Activated CD4-positive, alpha-beta T cell treated with anti-CD3 and anti-CD28 coated beads for 36 hours (primary cell): ENCODE data around the gene DMRTA2. TPM values are rescaled to one million over a fixed set of nuclear protein-coding genes. Genes with fewer than 3 reads are reported as not detected.

ENCODE experiments used
- ATAC-seq: fragments of 200-7000 bp; cut with Tn5 transposase; one replicate; pipeline ENCODE4 v1.10.0; 2021; ENCODE audit warnings: mild to moderate bottlenecking, moderate library complexity
- CTCF ChIA-PET: fragments of 350-600 bp; sonication (Branson Sonifier 250); formaldehyde crosslinking; loops from one replicate; lab custom pipeline; 2021; ENCODE audit warnings: antibody characterized with exemption; lab: Charles Lee
- POLR2A ChIA-PET: fragments of 350-600 bp; sonication (Branson Sonifier 250); formaldehyde crosslinking; loops from one replicate; lab custom pipeline; 2021; ENCODE audit warnings: antibody characterized with exemption, inconsistent platforms; lab: Charles Lee
- DNase-seq: peaks from one replicate; pipeline ENCODE4 v3.0.0-alpha.2; 2020
- H3K27ac Mint-ChIP-seq: one replicate; pipeline ENCODE4 v1.8.0; 2021; ENCODE audit warnings: mixed read lengths
- H3K27me3 Mint-ChIP-seq: one replicate; pipeline ENCODE4 v1.8.0; 2021; ENCODE audit warnings: mixed read lengths
- H3K36me3 Mint-ChIP-seq: one replicate; pipeline ENCODE4 v1.8.0; 2021; ENCODE audit warnings: low read depth, mixed read lengths
- H3K4me1 Mint-ChIP-seq: one replicate; pipeline ENCODE4 v1.8.0; 2021; ENCODE audit warnings: mixed read lengths
- H3K4me3 Mint-ChIP-seq: one replicate; pipeline ENCODE4 v1.8.0; 2021; ENCODE audit warnings: mild to moderate bottlenecking, moderate library complexity, mixed read lengths
- H3K9me3 Mint-ChIP-seq: one replicate; pipeline ENCODE4 v1.8.0; 2021; ENCODE audit warnings: low read depth, mixed read lengths
- intact Hi-C, 2 experiments: fragments of 100-400 bp; cut with DNase I in 1 of 2; cut with micrococcal nuclease in 1 of 2; formaldehyde crosslinking; loops; one replicate each; pipeline versions ENCODE4 v1.14.2 to v1.15.1; 2022 to 2024; cut with DNase I, micrococcal nuclease
- total RNA-seq, 2 experiments: library from RNA; stranded (reverse); gene quantifications; one replicate each; pipeline ENCODE4 v1.2.3, GENCODE V29; 2021

Gene DMRTA2
- total RNA-seq, 2 experiments from 2014 or later, result not detected

GRCh38 chr1:50436489-50436888 is 13.2 kb upstream of the DMRTA2 start:
- no peaks in the 10 kb centered on the region for H3K9me3 Mint-ChIP-seq
- ChIA-PET POLR2A (no interaction called here), CTCF (no interaction called here)
- ATAC-seq, result no peak
- DNase-seq, result no peak
- H3K4me3 Mint-ChIP-seq, result no peak overlapping the region
- H3K27me3 Mint-ChIP-seq, result peaks cover 2% of the 10 kb centered on the region
- peaks cover 10% of the 10 kb centered on the region for H3K36me3 Mint-ChIP-seq
- no peaks in the 10 kb centered on the region for H3K4me1 Mint-ChIP-seq
- intact Hi-C loops, result no loop called here
- H3K27ac Mint-ChIP-seq, result no peak overlapping the region

GRCh38 chr1:50430010-50430405 is 6.8 kb upstream of the DMRTA2 start:
- DNase-seq, result no peak
- ChIA-PET POLR2A (no interaction called here), CTCF (interaction anchor here (0.6 to 1.2 kb wide), 2 partner anchors 18 to 885 kb away, joined by 3 to 4 read pairs; no protein-coding TSS in a partner anchor)
- Mint-ChIP-seq H3K9me3 (no peaks in the 10 kb centered on the region), H3K4me3 (no peak overlapping the region), H3K27ac (no peak overlapping the region), H3K27me3 (peaks cover 56% of the 10 kb centered on the region), H3K36me3 (no peaks in the 10 kb centered on the region), H3K4me1 (peaks cover 21% of the 10 kb centered on the region)
- no peak for ATAC-seq
- intact Hi-C loops, result no loop called here

GRCh38 chr1:50427818-50428779 is 4.9 kb upstream of the DMRTA2 start:
- Mint-ChIP-seq H3K36me3 (no peaks in the 10 kb centered on the region), H3K4me1 (peaks cover 35% of the 10 kb centered on the region), H3K4me3 (no peak overlapping the region), H3K27ac (no peak overlapping the region), H3K27me3 (peaks cover 69% of the 10 kb centered on the region), H3K9me3 (no peaks in the 10 kb centered on the region)
- intact Hi-C loops, result loop anchor here in 1 of 2 experiments (1.0 to 5.0 kb wide), 2 partner anchors 11 to 539 kb away; no protein-coding TSS in a partner anchor
- ATAC-seq, result no peak
- ChIA-PET CTCF (no interaction called here), POLR2A (no interaction called here)
- DNase-seq, result peak; percentile 19

- ATAC-seq (no peak), DNase-seq (peak; percentile 10)
- ChIA-PET CTCF (no interaction called here), POLR2A (no interaction called here)
- peaks cover 42% of the 10 kb centered on the region for H3K4me1 Mint-ChIP-seq
- no peaks in the 10 kb centered on the region for H3K9me3 Mint-ChIP-seq
- peaks cover 78% of the 10 kb centered on the region for H3K27me3 Mint-ChIP-seq
- intact Hi-C loops, result loop anchor here in 1 of 2 experiments (1.0 to 5.0 kb wide), 2 partner anchors 10 to 540 kb away; no protein-coding TSS in a partner anchor
- no peak overlapping the region for H3K27ac Mint-ChIP-seq
- H3K4me3 Mint-ChIP-seq, result peak overlapping the region; percentile 9
- no peaks in the 10 kb centered on the region for H3K36me3 Mint-ChIP-seq
Measured at GRCh38 chr1:50427086-50427817, 4.0 kb upstream of the DMRTA2 start.

GRCh38 chr1:50426702-50427085 is 3.5 kb upstream of the DMRTA2 start:
- Mint-ChIP-seq H3K27ac (no peak overlapping the region), H3K36me3 (no peaks in the 10 kb centered on the region), H3K4me1 (peaks cover 47% of the 10 kb centered on the region), H3K4me3 (no peak overlapping the region), H3K27me3 (peaks cover 83% of the 10 kb centered on the region), H3K9me3 (no peaks in the 10 kb centered on the region)
- no peak for ATAC-seq
- peak; percentile 19 for DNase-seq
- intact Hi-C loops, result loop anchor here in 1 of 2 experiments (1.0 to 5.0 kb wide), 2 partner anchors 9 to 541 kb away; no protein-coding TSS in a partner anchor
- ChIA-PET POLR2A (no interaction called here), CTCF (no interaction called here)

GRCh38 chr1:50426108-50426700 is 3.0 kb upstream of the DMRTA2 start:
- Mint-ChIP-seq H3K36me3 (no peaks in the 10 kb centered on the region), H3K4me1 (peaks cover 50% of the 10 kb centered on the region), H3K27ac (no peak overlapping the region), H3K9me3 (no peaks in the 10 kb centered on the region), H3K27me3 (peaks cover 82% of the 10 kb centered on the region), H3K4me3 (no peak overlapping the region)
- DNase-seq (peak; percentile 7), ATAC-seq (no peak)
- ChIA-PET CTCF (no interaction called here), POLR2A (no interaction called here)
- intact Hi-C loops, result loop anchor here in 1 of 2 experiments (5.0 kb wide), 1 partner anchor 541 kb away; no protein-coding TSS in a partner anchor

GRCh38 chr1:50425376-50426107 is 2.3 kb upstream of the DMRTA2 start:
- peaks cover 76% of the 10 kb centered on the region for H3K27me3 Mint-ChIP-seq
- H3K9me3 Mint-ChIP-seq, result no peaks in the 10 kb centered on the region
- ATAC-seq, result no peak
- intact Hi-C loops, result loop anchor here in 1 of 2 experiments (5.0 kb wide), 1 partner anchor 542 kb away; no protein-coding TSS in a partner anchor
- ChIA-PET POLR2A (interaction anchor here (0.5 kb wide), 1 partner anchor 703 kb away, joined by 3 read pairs; no protein-coding TSS in a partner anchor), CTCF (no interaction called here)
- no peak overlapping the region for H3K4me3 Mint-ChIP-seq
- no peaks in the 10 kb centered on the region for H3K36me3 Mint-ChIP-seq
- DNase-seq, result peak; percentile 8
- peaks cover 51% of the 10 kb centered on the region for H3K4me1 Mint-ChIP-seq
- no peak overlapping the region for H3K27ac Mint-ChIP-seq

GRCh38 chr1:50424884-50425375 is 1.7 kb upstream of the DMRTA2 start:
- H3K27ac Mint-ChIP-seq, result no peak overlapping the region
- intact Hi-C loops, result loop anchor here (5.0 kb wide), 2 partner anchors 542 to 552 kb away; no protein-coding TSS in a partner anchor
- ATAC-seq (no peak), DNase-seq (peak; percentile 11)
- H3K27me3 Mint-ChIP-seq, result peaks cover 76% of the 10 kb centered on the region
- no peaks in the 10 kb centered on the region for H3K9me3 Mint-ChIP-seq
- CTCF ChIA-PET, result no interaction called here
- H3K36me3 Mint-ChIP-seq, result no peaks in the 10 kb centered on the region
- H3K4me3 Mint-ChIP-seq, result peak overlapping the region; percentile 68
- peaks cover 55% of the 10 kb centered on the region for H3K4me1 Mint-ChIP-seq
- POLR2A ChIA-PET, result interaction anchor here (0.5 kb wide), 1 partner anchor 704 kb away, joined by 3 read pairs; no protein-coding TSS in a partner anchor

GRCh38 chr1:50424045-50424883 is 1.0 kb upstream of the DMRTA2 start:
- H3K27me3 Mint-ChIP-seq, result peaks cover 76% of the 10 kb centered on the region
- H3K4me1 Mint-ChIP-seq, result peaks cover 57% of the 10 kb centered on the region
- no peaks in the 10 kb centered on the region for H3K9me3 Mint-ChIP-seq
- ATAC-seq, result peak; percentile 58
- POLR2A ChIA-PET, result no interaction called here
- H3K4me3 Mint-ChIP-seq, result peak overlapping the region; percentile 68
- CTCF ChIA-PET, result interaction anchor here (0.8 kb wide), 1 partner anchor 11 kb away, joined by 3 read pairs; no protein-coding TSS in a partner anchor
- DNase-seq, result peak; percentile 55
- intact Hi-C loops, result loop anchor here in 1 of 2 experiments (5.0 kb wide), 1 partner anchor 553 kb away; no protein-coding TSS in a partner anchor
- H3K36me3 Mint-ChIP-seq, result no peaks in the 10 kb centered on the region
- H3K27ac Mint-ChIP-seq, result no peak overlapping the region

- H3K4me1 Mint-ChIP-seq, result peaks cover 57% of the 10 kb centered on the region
- CTCF ChIA-PET, result interaction anchor here (0.8 kb wide), 1 partner anchor 10 kb away, joined by 3 read pairs; no protein-coding TSS in a partner anchor
- DNase-seq, result peak; percentile 66
Measured at GRCh38 chr1:50423670-50424000, 392 bp upstream of the DMRTA2 start.

More at GRCh38 chr1:50423670-50424000, 392 bp upstream of the DMRTA2 start:
- H3K4me3 Mint-ChIP-seq, result peak overlapping the region; percentile 68
- ATAC-seq, result peak; percentile 45
- peaks cover 71% of the 10 kb centered on the region for H3K27me3 Mint-ChIP-seq
- intact Hi-C loops, result loop anchor here in 1 of 2 experiments (5.0 kb wide), 1 partner anchor 554 kb away; no protein-coding TSS in a partner anchor
- H3K9me3 Mint-ChIP-seq, result no peaks in the 10 kb centered on the region
- POLR2A ChIA-PET, result no interaction called here
- H3K27ac Mint-ChIP-seq, result no peak overlapping the region
- H3K36me3 Mint-ChIP-seq, result no peaks in the 10 kb centered on the region
